Uterus (tissue), 4 donors: ENCODE measurements around the gene NAV2. TPM values are rescaled to one million over a fixed set of nuclear protein-coding genes. Genes with fewer than 3 reads are reported as not detected.

ENCODE experiments used
- DNase-seq, 2 donors: peaks; one replicate each; pipeline ENCODE4 v3.0.0-alpha.2; 2019 to 2020
- H3K27ac ChIP-seq, 2 donors: fragments of 200-600 bp; sonication (generic); 1 replicate in 1 of 2; 2 replicates in 1 of 2; pipeline ENCODE4 v1.5.1; 2016 to 2018
- H3K27me3 ChIP-seq, 2 donors: fragments of 200-600 bp; sonication (generic); one replicate each; pipeline ENCODE4 v1.5.1; 2018 to 2019; ENCODE audit warnings: control low read depth in 1 of 2
- H3K36me3 ChIP-seq, 2 donors: fragments of 200-600 bp; sonication (generic); one replicate each; pipeline ENCODE4 v1.5.1; 2019; ENCODE audit warnings: control low read depth in 1 of 2
- H3K4me1 ChIP-seq, 2 donors: fragments of 200-600 bp; sonication (generic); one replicate each; pipeline ENCODE4 v1.5.1; 2018 to 2019; ENCODE audit warnings: control low read depth in 1 of 2
- H3K4me3 ChIP-seq, 2 donors: fragments of 200-600 bp; sonication (generic); 1 replicate in 1 of 2; 2 replicates in 1 of 2; pipeline ENCODE4 v1.5.1; 2018 to 2019; ENCODE audit warnings: mild to moderate bottlenecking in 1 of 2
- H3K9me3 ChIP-seq, 2 donors: fragments of 200-600 bp; sonication (generic); one replicate each; pipeline ENCODE4 v1.5.1; 2019; ENCODE audit warnings: control low read depth in 1 of 2
- POLR2A ChIP-seq, 2 donors: fragments of 450-650 bp; IDR thresholded peaks; one replicate each; pipeline ENCODE4 v1.6.1; 2016; ENCODE audit warnings: antibody characterized with exemption in 2 of 2, mild to moderate bottlenecking in 1 of 2, moderate library complexity in 1 of 2
- intact Hi-C: fragments of 100-400 bp; cut with DNase I; formaldehyde crosslinking; loops from one replicate; pipeline ENCODE4 v1.15.1; 2023; ENCODE audit warnings: low total_unique reads
- total RNA-seq, 4 donors: library from RNA; depleted of rRNA in 3 of 4; stranded (reverse); fragments of >200 nt in 3 of 4; gene quantifications; one replicate each; pipeline versions ENCODE4 v1.1.0 to v1.2.4, GENCODE V29; 2014 to 2023
- TF ChIP-seq, protein P1 (sequence below), 4 experiments: fragments of 200-600 bp in 2 of 4; fragments of 450-650 bp in 2 of 4; sonication (generic) in 2 of 4; IDR thresholded peaks; one replicate each; pipeline ENCODE4 v1.5.1; 2016 to 2019; ENCODE audit warnings: antibody characterized with exemption in 4 of 4, mild to moderate bottlenecking in 2 of 4, moderate library complexity in 1 of 4
- donor health status: DM: yes; HTN: yes; CAD: no.

NAV2 gene
- total RNA-seq, 4 donors from 2014 or later, result 2.6 to 31.6 (median 5.7) TPM

DNA sequence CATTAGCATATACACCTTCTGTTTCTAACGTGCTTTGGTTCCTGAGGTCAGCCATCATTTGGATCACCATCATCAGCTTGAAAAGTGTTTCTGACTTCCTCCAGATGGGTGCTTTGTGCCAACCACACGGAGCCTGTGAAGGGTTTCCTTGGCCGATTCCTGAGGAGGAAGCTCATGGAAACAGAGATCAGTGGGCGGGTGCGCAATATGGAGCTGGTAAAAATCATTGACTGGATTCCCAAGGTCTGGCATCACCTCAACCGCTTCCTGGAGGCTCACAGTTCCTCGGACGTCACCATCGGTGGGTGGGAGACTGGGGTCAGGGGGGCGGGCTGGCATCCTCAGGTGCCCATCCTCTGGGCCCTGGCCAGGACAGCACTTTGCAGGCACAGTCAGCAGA, 392.8 kb downstream of the NAV2 start:
- intact Hi-C loops, result no loop called here

DNA sequence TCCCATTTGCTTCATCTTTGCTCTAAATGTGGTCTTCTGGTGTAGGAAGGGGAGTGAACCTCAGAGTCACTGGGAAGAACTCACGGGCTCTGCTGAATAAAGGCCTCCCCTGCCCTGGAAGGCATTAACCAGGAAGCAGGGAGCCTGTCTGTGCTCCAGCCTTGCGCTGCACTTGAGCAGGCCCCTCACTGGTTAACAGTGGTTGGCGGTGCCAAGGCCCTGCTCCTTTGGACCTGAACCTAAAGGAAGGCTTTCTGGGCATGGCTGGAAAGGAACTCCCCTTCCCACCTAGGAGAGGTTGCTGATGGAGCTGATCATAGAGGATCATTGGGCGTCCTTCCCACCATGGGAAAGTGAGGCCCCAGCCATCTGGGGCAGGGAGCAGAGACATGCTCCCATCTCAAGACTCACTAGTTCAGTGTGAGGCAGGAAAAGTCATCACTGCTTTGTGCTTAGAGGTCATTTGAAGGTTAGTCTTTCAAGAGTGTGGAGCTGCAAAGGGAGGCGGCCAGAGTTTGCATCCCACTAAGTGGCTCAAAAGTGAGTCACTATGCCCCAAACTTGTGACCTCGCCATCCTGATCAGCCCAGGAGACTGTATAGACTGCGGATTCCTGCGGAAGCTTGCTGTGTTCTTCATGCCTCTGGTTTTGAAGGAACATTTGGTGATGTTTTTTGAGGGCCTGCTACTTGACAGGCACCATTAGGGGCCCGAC, 397.3 kb downstream of the NAV2 start:
- TF ChIP-seq, protein P1, sequence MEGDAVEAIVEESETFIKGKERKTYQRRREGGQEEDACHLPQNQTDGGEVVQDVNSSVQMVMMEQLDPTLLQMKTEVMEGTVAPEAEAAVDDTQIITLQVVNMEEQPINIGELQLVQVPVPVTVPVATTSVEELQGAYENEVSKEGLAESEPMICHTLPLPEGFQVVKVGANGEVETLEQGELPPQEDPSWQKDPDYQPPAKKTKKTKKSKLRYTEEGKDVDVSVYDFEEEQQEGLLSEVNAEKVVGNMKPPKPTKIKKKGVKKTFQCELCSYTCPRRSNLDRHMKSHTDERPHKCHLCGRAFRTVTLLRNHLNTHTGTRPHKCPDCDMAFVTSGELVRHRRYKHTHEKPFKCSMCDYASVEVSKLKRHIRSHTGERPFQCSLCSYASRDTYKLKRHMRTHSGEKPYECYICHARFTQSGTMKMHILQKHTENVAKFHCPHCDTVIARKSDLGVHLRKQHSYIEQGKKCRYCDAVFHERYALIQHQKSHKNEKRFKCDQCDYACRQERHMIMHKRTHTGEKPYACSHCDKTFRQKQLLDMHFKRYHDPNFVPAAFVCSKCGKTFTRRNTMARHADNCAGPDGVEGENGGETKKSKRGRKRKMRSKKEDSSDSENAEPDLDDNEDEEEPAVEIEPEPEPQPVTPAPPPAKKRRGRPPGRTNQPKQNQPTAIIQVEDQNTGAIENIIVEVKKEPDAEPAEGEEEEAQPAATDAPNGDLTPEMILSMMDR (IDR thresholded peaks at IDR 0.05), result no peak
- TF ChIP-seq POLR2A (IDR thresholded peaks at IDR 0.05), result no peak
- H3K27me3 ChIP-seq, result no peaks in the 10 kb centered on the region
- peak overlapping the region; percentile 84 to 91 for H3K27ac ChIP-seq
- no peaks in the 10 kb centered on the region for H3K4me1 ChIP-seq
- H3K36me3 ChIP-seq, result no peaks in the 10 kb centered on the region
- no peaks in the 10 kb centered on the region for H3K9me3 ChIP-seq
- intact Hi-C loops, result loop anchor here (10.0 kb wide), 1 partner anchor 55 kb away; no protein-coding TSS in a partner anchor
- peak in 1 of 2 donors; percentile 12 for DNase-seq
- H3K4me3 ChIP-seq, result no peak overlapping the region

More for the DNA sequence above, 392.8 kb downstream of the NAV2 start:
- Histone ChIP-seq H3K27me3 (no peaks in the 10 kb centered on the region), H3K4me1 (no peaks in the 10 kb centered on the region), H3K4me3 (no peak overlapping the region), H3K36me3 (no peaks in the 10 kb centered on the region), H3K27ac (no peak overlapping the region), H3K9me3 (no peaks in the 10 kb centered on the region)
- DNase-seq, result peak in 1 of 2 donors; percentile 10
- TF ChIP-seq, protein P1 (IDR thresholded peaks at IDR 0.05), result no peak
- no peak for TF ChIP-seq POLR2A (IDR thresholded peaks at IDR 0.05)

DNA sequence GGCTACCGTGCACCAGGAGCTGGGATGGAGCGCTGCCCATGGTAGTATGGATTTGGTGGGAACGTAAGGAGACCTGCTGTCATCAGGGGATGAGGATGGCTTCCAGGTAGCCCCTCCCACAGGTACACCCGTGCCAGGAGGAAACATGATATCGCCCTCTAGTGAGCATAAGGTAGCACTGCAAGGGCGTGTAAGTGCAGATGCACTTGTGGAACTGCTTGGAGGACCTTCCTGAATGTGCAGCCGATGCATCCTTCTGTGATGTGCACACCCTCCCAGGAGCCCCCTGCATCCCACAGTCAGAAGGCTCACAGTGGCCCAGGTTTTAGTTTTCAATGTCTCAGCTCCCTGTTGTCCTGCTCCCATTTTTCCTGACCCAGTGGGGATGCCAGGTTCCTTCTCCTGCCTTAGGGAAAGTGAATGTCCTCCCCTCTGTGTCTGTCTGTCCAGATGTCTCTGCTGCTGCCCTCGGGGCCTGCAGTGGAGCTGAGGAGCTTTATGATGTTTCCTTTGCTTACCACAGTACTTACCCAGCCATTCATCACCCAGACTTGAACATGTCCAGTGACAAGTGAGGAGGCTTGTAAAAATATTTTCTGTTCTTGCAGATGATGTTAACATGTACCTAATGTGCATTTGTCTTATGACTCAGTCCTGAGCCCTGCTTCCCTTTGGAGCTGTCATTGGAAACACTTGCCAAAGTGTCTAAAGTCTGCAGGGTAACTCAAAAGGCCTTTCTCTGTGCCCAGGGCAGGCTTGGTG, 398.5 kb downstream of the NAV2 start:
- no peak for TF ChIP-seq POLR2A (IDR thresholded peaks at IDR 0.05)
- TF ChIP-seq, protein P1 (IDR thresholded peaks at IDR 0.05), result peak; percentile 48 to 69 (median 58)
- Histone ChIP-seq H3K36me3 (no peaks in the 10 kb centered on the region), H3K9me3 (no peaks in the 10 kb centered on the region), H3K4me1 (no peaks in the 10 kb centered on the region), H3K27ac (peak overlapping the region; percentile 84 to 91), H3K4me3 (no peak overlapping the region), H3K27me3 (no peaks in the 10 kb centered on the region)
- intact Hi-C loops, result loop anchor here (10.0 kb wide), 1 partner anchor 56 kb away; no protein-coding TSS in a partner anchor
- peak in 1 of 2 donors; percentile 49 for DNase-seq

DNA sequence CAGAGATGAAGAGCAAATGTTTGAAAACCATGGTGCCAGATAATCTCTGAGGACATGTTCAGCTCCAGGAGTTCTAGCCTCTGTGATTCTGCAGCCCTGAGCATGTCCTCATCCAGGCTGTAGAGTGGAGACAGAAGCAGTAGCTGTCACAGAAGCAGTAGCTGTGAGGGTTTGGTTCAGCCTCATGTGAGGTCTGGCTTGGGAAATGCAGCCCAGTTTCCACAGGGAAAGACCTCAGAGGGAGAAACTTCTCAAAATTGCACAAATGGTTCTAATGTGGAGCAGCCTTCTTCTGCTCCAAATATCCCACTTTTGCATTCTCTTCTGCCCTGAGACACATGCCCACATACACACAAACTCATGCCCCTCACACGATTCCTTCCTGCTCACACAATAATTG, 399.2 kb downstream of the NAV2 start:
- TF ChIP-seq, protein P1 (IDR thresholded peaks at IDR 0.05), result no peak
- no peak for TF ChIP-seq POLR2A (IDR thresholded peaks at IDR 0.05)
- Histone ChIP-seq H3K4me3 (no peak overlapping the region), H3K27ac (peak overlapping the region; percentile 84 to 91), H3K4me1 (no peaks in the 10 kb centered on the region), H3K36me3 (no peaks in the 10 kb centered on the region), H3K9me3 (no peaks in the 10 kb centered on the region), H3K27me3 (no peaks in the 10 kb centered on the region)
- intact Hi-C loops, result loop anchor here (10.0 kb wide), 1 partner anchor 57 kb away; no protein-coding TSS in a partner anchor
- DNase-seq, result no peak
